NCI-H446 treated with DMSO at 0.1 percent for 48 hours (cell line): ENCODE results near the gene CIDEB.

Experiments used
- DNase-seq: peaks from one replicate; lab custom pipeline; 2025; lab: John Stamatoyannopoulos, UW

The CIDEB gene

GRCh38 chr14:24312736-24313507, 5.1 kb upstream of the CIDEB start:
- DNase-seq = no peak

- DNase-seq = no peak
Observed at GRCh38 chr14:24311837-24312615, 4.2 kb upstream of the CIDEB start.

GRCh38 chr14:24310646-24311604, 3.1 kb upstream of the CIDEB start, which contains the start of gene LTB4R:
Gene LTB4R, plus strand, starts transcription at chr14:24311502. Its CDS starts 4,150 bp downstream, at chr14:24315652.
- no peak for DNase-seq

GRCh38 chr14:24310265-24310645, 2.5 kb upstream of the CIDEB start:
- DNase-seq = no peak

GRCh38 chr14:24309538-24310264, 1.9 kb upstream of the CIDEB start, which contains the start of gene LTB4R2:
Gene LTB4R2, plus strand, starts transcription at chr14:24310140. Its CDS starts 525 bp downstream, at chr14:24310665.
- no peak for DNase-seq

- DNase-seq = no peak
Observed at GRCh38 chr14:24308342-24309124, 756 bp upstream of the CIDEB start.

- DNase-seq = no peak
Observed at GRCh38 chr14:24307156-24307574, 612 bp downstream of the CIDEB start.

- no peak for DNase-seq
Observed at GRCh38 chr14:24304019-24304387, 3.8 kb downstream of the CIDEB start.

- no peak for DNase-seq
Observed at GRCh38 chr14:24300326-24300980, 7.3 kb downstream of the CIDEB start.

GRCh38 chr14:24299255-24300191, 8.3 kb downstream of the CIDEB start, which contains the start of the genes DHRS1 and NOP9:
Gene DHRS1, minus strand, starts transcription at chr14:24299780. Its CDS starts 674 bp downstream, at chr14:24299106.
Gene NOP9, plus strand, starts transcription at chr14:24299850. Its CDS starts 105 bp downstream, at chr14:24299955.
- peak; percentile 70 for DNase-seq

- DNase-seq = no peak
Observed at GRCh38 chr14:24298892-24299254, 8.9 kb downstream of the CIDEB start.

GRCh38 chr14:24297190-24297964, 10.4 kb downstream of the CIDEB start:
- DNase-seq = no peak

GRCh38 chr14:24296341-24297157, 11.2 kb downstream of the CIDEB start:
- peak; percentile 75 for DNase-seq

- no peak for DNase-seq
Observed at GRCh38 chr14:24293525-24293924, 14.3 kb downstream of the CIDEB start.

- no peak for DNase-seq
Observed at GRCh38 chr14:24292118-24292807, 15.5 kb downstream of the CIDEB start.

GRCh38 chr14:24291446-24292117, 16.2 kb downstream of the CIDEB start:
- no peak for DNase-seq
